LNCaP clone FGC (cell line): ENCODE data around the gene LTBP3.

ENCODE experiments used
- DNase-seq: peaks from one replicate; pipeline ENCODE4 v3.0.0-alpha.2; 2011; ENCODE audit warnings: low read depth
- H3K4me3 ChIP-seq: 2 replicates; pipeline ENCODE4 v1.5.1; 2011; ENCODE audit warnings: mild to moderate bottlenecking, low read depth, low read length, control low read depth
- CTCF ChIP-seq: IDR thresholded peaks from 2 replicates; pipeline ENCODE4 v1.5.1; 2012; ENCODE audit warnings: mild to moderate bottlenecking; ENCODE audit not compliant: control insufficient read depth, insufficient read depth; ENCODE audit errors: extremely low read depth

The LTBP3 gene

GRCh38 chr11:65574811-65575567 lies 16.8 kb upstream of the LTBP3 start:
- DNase-seq: peak; percentile 74

GRCh38 chr11:65574109-65574810 lies 16.1 kb upstream of the LTBP3 start:
- TF ChIP-seq CTCF: peak; percentile 76
- DNase-seq: peak; percentile 27
- H3K4me3 ChIP-seq: peak overlapping the region; percentile 97

More at GRCh38 chr11:65574811-65575567, 16.8 kb upstream of the LTBP3 start:
- H3K4me3 ChIP-seq: peak overlapping the region; percentile 57
- TF ChIP-seq CTCF: no peak

- peak; percentile 46 for DNase-seq
- peak overlapping the region; percentile 97 for H3K4me3 ChIP-seq
- TF ChIP-seq CTCF: no peak
Measured at GRCh38 chr11:65573391-65574079, 15.4 kb upstream of the LTBP3 start.

- DNase-seq: peak; percentile 52
- peak within 1 kb of the TSS; percentile 97 for H3K4me3 ChIP-seq
- TF ChIP-seq CTCF: no peak
Measured at GRCh38 chr11:65572356-65573051, 14.3 kb upstream of the LTBP3 start, which contains the start of gene FAM89B. Gene FAM89B, plus strand, starts transcription at chr11:65572538. Its CDS starts 132 bp downstream, at chr11:65572670.

- TF ChIP-seq CTCF: peak; percentile 51
- peak overlapping the region; percentile 97 for H3K4me3 ChIP-seq
- peak; percentile 19 for DNase-seq
Measured at GRCh38 chr11:65571940-65572339, 13.8 kb upstream of the LTBP3 start.

GRCh38 chr11:65571420-65571819 lies 13.3 kb upstream of the LTBP3 start:
- H3K4me3 ChIP-seq: peak overlapping the region; percentile 97
- DNase-seq: no peak
- no peak for TF ChIP-seq CTCF
